Measurements from ENCODE around the gene INO80C.

Gene INO80C

DNA sequence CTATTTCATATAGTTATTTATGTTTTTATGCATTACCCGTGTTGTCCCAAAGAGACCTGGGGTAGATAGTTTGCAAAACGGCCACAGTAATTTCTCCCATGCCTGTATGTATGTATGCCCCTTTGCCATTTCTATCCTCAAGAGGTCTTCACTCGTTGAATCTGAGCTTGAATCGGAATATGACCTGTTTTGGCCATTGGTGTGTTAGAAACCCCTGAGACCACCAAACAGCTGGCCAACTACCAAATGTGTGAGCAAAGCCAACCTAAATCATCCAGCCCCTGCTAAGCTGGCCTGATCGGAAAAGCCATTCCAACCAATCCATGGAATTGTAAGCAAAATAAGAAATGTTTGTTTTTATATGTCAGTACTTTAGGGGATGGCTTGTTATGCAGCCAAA lies 23.4 kb upstream of the INO80C start:
- DNase-seq: no peak

DNA sequence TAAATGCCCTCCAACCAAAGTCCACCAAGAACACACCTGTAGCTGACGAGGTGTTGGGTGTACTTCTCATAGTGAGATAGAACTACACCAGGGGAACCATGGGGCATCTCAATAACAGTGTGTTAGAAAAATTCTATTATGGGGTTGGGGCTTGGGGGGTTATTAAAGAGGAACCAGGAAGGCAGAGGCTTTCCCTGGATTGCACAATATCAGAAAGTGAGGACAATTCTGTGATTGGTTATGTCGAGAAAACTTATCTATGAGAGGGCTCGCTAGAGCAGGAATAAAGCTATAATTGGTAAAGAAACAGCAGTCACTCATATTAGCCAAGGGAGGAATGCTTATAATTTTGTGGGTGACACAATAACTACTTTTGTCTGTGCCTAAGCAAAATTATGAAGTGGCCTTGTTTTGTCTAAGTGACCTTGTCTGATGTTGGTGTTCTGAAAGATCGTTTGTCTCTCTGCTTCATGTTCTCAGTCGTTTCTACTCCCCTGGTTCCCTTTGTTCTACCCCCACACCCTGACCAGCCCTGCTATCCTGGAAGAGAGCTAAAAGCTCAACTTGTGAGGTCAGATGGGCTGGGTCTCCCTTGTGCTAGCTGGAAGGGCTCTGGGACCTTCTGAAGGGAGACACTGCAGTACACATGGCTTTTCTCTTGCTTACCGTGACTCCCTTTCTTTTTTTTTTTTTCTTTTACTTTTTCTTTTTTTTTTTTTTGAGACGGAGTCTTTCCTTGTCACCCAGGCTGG lies 21.6 kb upstream of the INO80C start:
- no peaks in the 10 kb centered on the region for H3K36me3 ChIP-seq
- H3K27ac ChIP-seq: no peak overlapping the region
- no peak overlapping the region for H3K4me3 ChIP-seq (ENCODE audit: low read depth, low read length)
- no peak for DNase-seq
- H3K9me3 ChIP-seq (ENCODE audit: severe bottlenecking): no peaks in the 10 kb centered on the region
- TF ChIP-seq, protein P1, sequence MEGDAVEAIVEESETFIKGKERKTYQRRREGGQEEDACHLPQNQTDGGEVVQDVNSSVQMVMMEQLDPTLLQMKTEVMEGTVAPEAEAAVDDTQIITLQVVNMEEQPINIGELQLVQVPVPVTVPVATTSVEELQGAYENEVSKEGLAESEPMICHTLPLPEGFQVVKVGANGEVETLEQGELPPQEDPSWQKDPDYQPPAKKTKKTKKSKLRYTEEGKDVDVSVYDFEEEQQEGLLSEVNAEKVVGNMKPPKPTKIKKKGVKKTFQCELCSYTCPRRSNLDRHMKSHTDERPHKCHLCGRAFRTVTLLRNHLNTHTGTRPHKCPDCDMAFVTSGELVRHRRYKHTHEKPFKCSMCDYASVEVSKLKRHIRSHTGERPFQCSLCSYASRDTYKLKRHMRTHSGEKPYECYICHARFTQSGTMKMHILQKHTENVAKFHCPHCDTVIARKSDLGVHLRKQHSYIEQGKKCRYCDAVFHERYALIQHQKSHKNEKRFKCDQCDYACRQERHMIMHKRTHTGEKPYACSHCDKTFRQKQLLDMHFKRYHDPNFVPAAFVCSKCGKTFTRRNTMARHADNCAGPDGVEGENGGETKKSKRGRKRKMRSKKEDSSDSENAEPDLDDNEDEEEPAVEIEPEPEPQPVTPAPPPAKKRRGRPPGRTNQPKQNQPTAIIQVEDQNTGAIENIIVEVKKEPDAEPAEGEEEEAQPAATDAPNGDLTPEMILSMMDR (IDR thresholded peaks at IDR 0.05; ENCODE audit: low read depth, low read length): no peak
- H3K27me3 ChIP-seq (ENCODE audit: insufficient read depth, low read depth, severe bottlenecking): no peaks in the 10 kb centered on the region

More for the DNA sequence above, 23.4 kb upstream of the INO80C start:
- no peak overlapping the region for H3K4me3 ChIP-seq (ENCODE audit: low read depth, low read length)
- H3K9me3 ChIP-seq (ENCODE audit: severe bottlenecking): no peaks in the 10 kb centered on the region
- no peaks in the 10 kb centered on the region for H3K27me3 ChIP-seq (ENCODE audit: insufficient read depth, low read depth, severe bottlenecking)
- no peaks in the 10 kb centered on the region for H3K36me3 ChIP-seq
- H3K27ac ChIP-seq: no peak overlapping the region
- TF ChIP-seq, protein P1 (IDR thresholded peaks at IDR 0.05; ENCODE audit: low read depth, low read length): no peak

DNA sequence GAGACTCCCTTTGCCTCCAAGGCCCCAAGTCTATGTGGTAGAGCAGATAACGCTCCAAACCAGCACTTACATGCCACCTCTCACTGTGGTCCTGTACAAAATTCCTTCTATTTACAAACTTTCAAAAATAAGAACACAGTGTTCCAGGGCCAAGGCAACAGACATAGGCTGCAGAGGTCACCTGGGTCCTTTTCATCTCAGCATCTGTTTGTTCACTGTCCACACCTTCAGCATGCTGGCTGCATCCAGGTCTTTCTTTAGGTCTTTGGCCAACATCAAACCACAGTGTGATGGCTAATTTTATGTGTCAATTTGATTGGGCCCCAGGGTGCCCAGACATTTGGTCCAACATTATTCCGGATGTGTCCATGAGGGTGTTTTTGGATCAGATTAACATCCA lies 20.0 kb upstream of the INO80C start:
- Histone ChIP-seq H3K4me3 (ENCODE audit: low read depth, low read length) (no peak overlapping the region), H3K9me3 (ENCODE audit: severe bottlenecking) (no peaks in the 10 kb centered on the region), H3K27me3 (ENCODE audit: insufficient read depth, low read depth, severe bottlenecking) (no peaks in the 10 kb centered on the region), H3K36me3 (no peaks in the 10 kb centered on the region), H3K27ac (no peak overlapping the region)
- DNase-seq: no peak
- TF ChIP-seq, protein P1 (IDR thresholded peaks at IDR 0.05; ENCODE audit: low read depth, low read length): no peak

DNA sequence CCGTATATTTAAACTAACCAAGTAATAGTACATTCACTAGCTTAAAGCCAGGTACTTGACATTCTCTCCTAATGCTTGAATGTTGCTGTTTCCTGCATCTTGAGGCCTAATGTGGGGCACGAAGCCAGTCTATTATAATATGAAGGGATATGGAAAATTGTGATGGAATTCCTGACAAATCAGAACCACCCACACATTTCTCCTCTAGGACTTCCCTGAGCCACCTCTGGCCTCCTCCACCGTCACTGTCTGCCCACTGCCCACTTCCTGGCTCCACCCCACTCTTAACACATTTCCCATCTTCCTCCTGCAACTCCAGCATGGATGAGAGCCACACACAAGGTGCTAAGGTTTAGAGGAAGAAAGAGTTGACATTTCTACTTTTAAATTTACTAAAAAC lies 19.0 kb upstream of the INO80C start:
- Histone ChIP-seq H3K27me3 (ENCODE audit: insufficient read depth, low read depth, severe bottlenecking) (no peaks in the 10 kb centered on the region), H3K27ac (no peak overlapping the region), H3K36me3 (no peaks in the 10 kb centered on the region), H3K9me3 (ENCODE audit: severe bottlenecking) (no peaks in the 10 kb centered on the region), H3K4me3 (ENCODE audit: low read depth, low read length) (no peak overlapping the region)
- DNase-seq: no peak
- TF ChIP-seq, protein P1 (IDR thresholded peaks at IDR 0.05; ENCODE audit: low read depth, low read length): no peak

DNA sequence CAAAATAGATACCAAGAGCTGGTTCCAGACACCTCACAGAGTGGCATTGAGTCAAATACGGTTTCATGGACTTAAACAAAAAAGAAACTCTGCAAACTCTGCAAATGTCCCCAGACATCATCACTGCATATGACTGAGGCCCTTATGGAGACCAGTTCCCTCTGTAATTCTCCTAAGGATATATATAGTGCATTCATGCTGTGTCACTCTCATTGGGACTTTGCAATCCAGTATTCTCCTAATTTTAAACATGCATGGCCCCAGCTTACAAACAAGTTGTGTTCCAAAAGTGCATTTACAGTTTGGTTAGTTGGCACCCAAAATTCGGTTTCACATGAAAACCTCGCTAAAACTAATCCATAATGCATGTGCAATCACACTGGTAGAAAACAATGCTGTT lies 18.6 kb upstream of the INO80C start:
- Histone ChIP-seq H3K27me3 (ENCODE audit: insufficient read depth, low read depth, severe bottlenecking) (no peaks in the 10 kb centered on the region), H3K9me3 (ENCODE audit: severe bottlenecking) (no peaks in the 10 kb centered on the region), H3K36me3 (no peaks in the 10 kb centered on the region), H3K27ac (no peak overlapping the region), H3K4me3 (ENCODE audit: low read depth, low read length) (no peak overlapping the region)
- TF ChIP-seq, protein P1 (IDR thresholded peaks at IDR 0.05; ENCODE audit: low read depth, low read length): no peak
- no peak for DNase-seq
